Activated CD8-positive, alpha-beta memory T cell treated with anti-CD3 and anti-CD28 coated beads, Interleukin-2, amount 10 ng/mL, durations not matched to agents 7 days and 5 days (primary cell): ENCODE data around the gene ZNF786. TPM values are rescaled to one million over a fixed set of nuclear protein-coding genes. Genes with fewer than 3 reads are reported as not detected.
"Not testable (repeated sequence)": the region's sequence is repeated elsewhere in the genome, so short reads cannot be mapped to it uniquely, and the experiment has no call there.

Experiments used
- ATAC-seq: fragments of 150-1000 bp; cut with Tn5 transposase; one replicate; pipeline ENCODE4 v1.10.0; 2021; ENCODE audit warnings: moderate library complexity
- CTCF ChIA-PET: fragments of 350-600 bp; sonication (Branson Sonifier 250); formaldehyde crosslinking; loops from one replicate; lab custom pipeline; 2021; ENCODE audit warnings: antibody characterized with exemption; lab: Charles Lee
- DNase-seq: peaks from one replicate; pipeline ENCODE4 v3.0.0-alpha.2; 2020
- H3K27ac Mint-ChIP-seq: one replicate; pipeline ENCODE4 v1.8.0; 2021; ENCODE audit warnings: mild to moderate bottlenecking, mixed read lengths
- H3K27me3 Mint-ChIP-seq: one replicate; pipeline ENCODE4 v1.8.0; 2021; ENCODE audit warnings: mixed read lengths
- H3K36me3 Mint-ChIP-seq: one replicate; pipeline ENCODE4 v1.8.0; 2021; ENCODE audit warnings: mild to moderate bottlenecking, mixed read lengths
- H3K4me1 Mint-ChIP-seq: one replicate; pipeline ENCODE4 v1.8.0; 2021; ENCODE audit warnings: mixed read lengths
- H3K4me3 Mint-ChIP-seq: one replicate; pipeline ENCODE4 v1.8.0; 2021; ENCODE audit warnings: mild to moderate bottlenecking, moderate library complexity, mixed read lengths
- H3K9me3 Mint-ChIP-seq: one replicate; pipeline ENCODE4 v1.8.0; 2022; ENCODE audit warnings: low read depth, mixed read lengths
- total RNA-seq, 2 experiments: library from RNA; stranded (reverse); gene quantifications; one replicate each; pipeline ENCODE4 v1.2.3, GENCODE V29; 2021

The ZNF786 gene
- total RNA-seq, 2 experiments from 2014 or later: 7.1 to 7.4 TPM

- DNase-seq: no peak
- Mint-ChIP-seq H3K27me3 (peaks cover 6% of the 10 kb centered on the region), H3K9me3 (peaks cover 4% of the 10 kb centered on the region), H3K4me3 (no peak overlapping the region), H3K4me1 (peaks cover 9% of the 10 kb centered on the region), H3K36me3 (peaks cover 11% of the 10 kb centered on the region), H3K27ac (no peak overlapping the region)
- ATAC-seq: no peak
- CTCF ChIA-PET: no interaction called here
These were observed 49.2 kb downstream of the ZNF786 start for GRCh38 chr7:149041350-149041749.

GRCh38 chr7:149038641-149039040 lies 51.9 kb downstream of the ZNF786 start:
- not testable (repeated sequence) for DNase-seq, H3K9me3 Mint-ChIP-seq, H3K27ac Mint-ChIP-seq, H3K4me1 Mint-ChIP-seq, H3K27me3 Mint-ChIP-seq, H3K4me3 Mint-ChIP-seq, ATAC-seq
- H3K36me3 Mint-ChIP-seq: peaks cover 16% of the 10 kb centered on the region
- CTCF ChIA-PET: interaction anchor here (1.9 kb wide), 1 partner anchor 33 kb away, joined by 4 read pairs; no protein-coding TSS in a partner anchor

GRCh38 chr7:149036676-149037075 lies 53.8 kb downstream of the ZNF786 start:
- ATAC-seq (no peak), DNase-seq (no peak)
- peaks cover 16% of the 10 kb centered on the region for H3K36me3 Mint-ChIP-seq
- H3K9me3 Mint-ChIP-seq: peaks cover 9% of the 10 kb centered on the region
- H3K27ac Mint-ChIP-seq: no peak overlapping the region
- no peak overlapping the region for H3K4me3 Mint-ChIP-seq
- peaks cover 9% of the 10 kb centered on the region for H3K4me1 Mint-ChIP-seq
- peaks cover 4% of the 10 kb centered on the region for H3K27me3 Mint-ChIP-seq
- CTCF ChIA-PET: interaction anchor here (1.9 kb wide), 1 partner anchor 31 kb away, joined by 4 read pairs; no protein-coding TSS in a partner anchor

- Mint-ChIP-seq H3K27me3 (peaks cover 3% of the 10 kb centered on the region), H3K4me1 (peaks cover 18% of the 10 kb centered on the region), H3K36me3 (peaks cover 5% of the 10 kb centered on the region), H3K4me3 (no peak overlapping the region), H3K27ac (no peak overlapping the region), H3K9me3 (peaks cover 5% of the 10 kb centered on the region)
- no peak for DNase-seq
- no peak for ATAC-seq
- CTCF ChIA-PET: interaction anchor here (8.5 kb wide), 1 partner anchor 34 kb away, joined by 48 read pairs; no protein-coding TSS in a partner anchor
These were observed 59.1 kb downstream of the ZNF786 start for GRCh38 chr7:149031353-149031910.

- not testable (repeated sequence) for H3K4me3 Mint-ChIP-seq, H3K27ac Mint-ChIP-seq, H3K27me3 Mint-ChIP-seq, H3K9me3 Mint-ChIP-seq, DNase-seq, H3K36me3 Mint-ChIP-seq, ATAC-seq
- CTCF ChIA-PET: interaction anchor here (0.6 to 8.5 kb wide), 4 partner anchors 8 to 37 kb away, joined by 3 to 48 read pairs (median 8); no protein-coding TSS in a partner anchor
- peaks cover 27% of the 10 kb centered on the region for H3K4me1 Mint-ChIP-seq
These were observed 60.1 kb downstream of the ZNF786 start for GRCh38 chr7:149030439-149030838.

GRCh38 chr7:149028346-149029109 lies 62.0 kb downstream of the ZNF786 start, which contains the start of gene PDIA4:
TSS of gene PDIA4 (minus strand) at chr7:149028505. CDS start at chr7:149028408, 97 bp downstream.
- CTCF ChIA-PET: interaction anchor here (0.6 to 8.5 kb wide), 8 partner anchors 19 to 110 kb away, joined by 3 to 48 read pairs (median 3); no protein-coding TSS in a partner anchor
- Mint-ChIP-seq H3K27ac (peak within 1 kb of the TSS; percentile 90), H3K9me3 (no peaks in the 10 kb centered on the region), H3K27me3 (peaks cover 3% of the 10 kb centered on the region), H3K36me3 (peaks cover 5% of the 10 kb centered on the region), H3K4me3 (peak within 1 kb of the TSS; percentile 94), H3K4me1 (peaks cover 34% of the 10 kb centered on the region)
- DNase-seq (peak; percentile 100), ATAC-seq (peak; percentile 93)

GRCh38 chr7:149027611-149028345 lies 62.7 kb downstream of the ZNF786 start:
- Mint-ChIP-seq H3K4me3 (peak overlapping the region; percentile 94), H3K4me1 (peaks cover 39% of the 10 kb centered on the region)
- CTCF ChIA-PET: interaction anchor here (0.8 to 8.5 kb wide), 9 partner anchors 18 to 168 kb away, joined by 3 to 48 read pairs (median 3); partner anchors contain the start of gene ZNF282

GRCh38 chr7:149027055-149027454 lies 63.5 kb downstream of the ZNF786 start:
- no peaks in the 10 kb centered on the region for H3K9me3 Mint-ChIP-seq
- peaks cover 3% of the 10 kb centered on the region for H3K27me3 Mint-ChIP-seq

More at GRCh38 chr7:149027611-149028345, 62.7 kb downstream of the ZNF786 start:
- Mint-ChIP-seq H3K27ac (peak overlapping the region; percentile 90), H3K27me3 (peaks cover 3% of the 10 kb centered on the region), H3K36me3 (peaks cover 5% of the 10 kb centered on the region), H3K9me3 (no peaks in the 10 kb centered on the region)
- ATAC-seq: no peak
- DNase-seq: no peak

GRCh38 chr7:149023662-149024061 lies 66.9 kb downstream of the ZNF786 start:
- Mint-ChIP-seq H3K27me3 (no peaks in the 10 kb centered on the region), H3K4me1 (peaks cover 40% of the 10 kb centered on the region), H3K9me3 (no peaks in the 10 kb centered on the region), H3K36me3 (peaks cover 20% of the 10 kb centered on the region), H3K27ac (no peak overlapping the region), H3K4me3 (no peak overlapping the region)
- CTCF ChIA-PET: interaction anchor here (0.8 kb wide), 1 partner anchor 42 kb away, joined by 4 read pairs; no protein-coding TSS in a partner anchor
- ATAC-seq: no peak
- no peak for DNase-seq

More at GRCh38 chr7:149027055-149027454, 63.5 kb downstream of the ZNF786 start:
- ATAC-seq (no peak), DNase-seq (no peak)
- Mint-ChIP-seq H3K36me3 (peaks cover 5% of the 10 kb centered on the region), H3K4me1 (peaks cover 43% of the 10 kb centered on the region), H3K27ac (peak overlapping the region; percentile 90), H3K4me3 (peak overlapping the region; percentile 94)
- CTCF ChIA-PET: interaction anchor here (1.2 to 8.5 kb wide), 6 partner anchors 18 to 168 kb away, joined by 3 to 48 read pairs (median 4); partner anchors contain the start of gene ZNF282

- ATAC-seq (no peak), DNase-seq (no peak)
- H3K27me3 Mint-ChIP-seq: no peaks in the 10 kb centered on the region
- no peaks in the 10 kb centered on the region for H3K9me3 Mint-ChIP-seq
- CTCF ChIA-PET: interaction anchor here (0.7 kb wide), 1 partner anchor 7 kb away, joined by 3 read pairs; no protein-coding TSS in a partner anchor
- peaks cover 40% of the 10 kb centered on the region for H3K4me1 Mint-ChIP-seq
- no peak overlapping the region for H3K4me3 Mint-ChIP-seq
- H3K36me3 Mint-ChIP-seq: peaks cover 21% of the 10 kb centered on the region
- H3K27ac Mint-ChIP-seq: no peak overlapping the region
These were observed 67.7 kb downstream of the ZNF786 start for GRCh38 chr7:149022756-149023360.

- H3K9me3 Mint-ChIP-seq: no peaks in the 10 kb centered on the region
- DNase-seq: no peak
- no peaks in the 10 kb centered on the region for H3K27me3 Mint-ChIP-seq
- peak; percentile 17 for ATAC-seq
- H3K4me3 Mint-ChIP-seq: no peak overlapping the region
- H3K27ac Mint-ChIP-seq: peak overlapping the region; percentile 13
- peaks cover 31% of the 10 kb centered on the region for H3K4me1 Mint-ChIP-seq
- CTCF ChIA-PET: interaction anchor here (0.7 to 1.2 kb wide), 4 partner anchors 16 to 249 kb away, joined by 3 to 5 read pairs (median 4); no protein-coding TSS in a partner anchor
- H3K36me3 Mint-ChIP-seq: peaks cover 25% of the 10 kb centered on the region
These were observed 68.8 kb downstream of the ZNF786 start for GRCh38 chr7:149021725-149022062.

- DNase-seq (no peak), ATAC-seq (no peak)
- Mint-ChIP-seq H3K36me3 (peaks cover 27% of the 10 kb centered on the region), H3K27ac (no peak overlapping the region), H3K9me3 (no peaks in the 10 kb centered on the region), H3K4me3 (no peak overlapping the region), H3K4me1 (peaks cover 20% of the 10 kb centered on the region), H3K27me3 (no peaks in the 10 kb centered on the region)
- CTCF ChIA-PET: interaction anchor here (1.2 kb wide), 1 partner anchor 46 kb away, joined by 5 read pairs; no protein-coding TSS in a partner anchor
These were observed 70.0 kb downstream of the ZNF786 start for GRCh38 chr7:149020483-149020882.
